Measurements from ENCODE around the gene IFNA13.

Gene IFNA13

DNA sequence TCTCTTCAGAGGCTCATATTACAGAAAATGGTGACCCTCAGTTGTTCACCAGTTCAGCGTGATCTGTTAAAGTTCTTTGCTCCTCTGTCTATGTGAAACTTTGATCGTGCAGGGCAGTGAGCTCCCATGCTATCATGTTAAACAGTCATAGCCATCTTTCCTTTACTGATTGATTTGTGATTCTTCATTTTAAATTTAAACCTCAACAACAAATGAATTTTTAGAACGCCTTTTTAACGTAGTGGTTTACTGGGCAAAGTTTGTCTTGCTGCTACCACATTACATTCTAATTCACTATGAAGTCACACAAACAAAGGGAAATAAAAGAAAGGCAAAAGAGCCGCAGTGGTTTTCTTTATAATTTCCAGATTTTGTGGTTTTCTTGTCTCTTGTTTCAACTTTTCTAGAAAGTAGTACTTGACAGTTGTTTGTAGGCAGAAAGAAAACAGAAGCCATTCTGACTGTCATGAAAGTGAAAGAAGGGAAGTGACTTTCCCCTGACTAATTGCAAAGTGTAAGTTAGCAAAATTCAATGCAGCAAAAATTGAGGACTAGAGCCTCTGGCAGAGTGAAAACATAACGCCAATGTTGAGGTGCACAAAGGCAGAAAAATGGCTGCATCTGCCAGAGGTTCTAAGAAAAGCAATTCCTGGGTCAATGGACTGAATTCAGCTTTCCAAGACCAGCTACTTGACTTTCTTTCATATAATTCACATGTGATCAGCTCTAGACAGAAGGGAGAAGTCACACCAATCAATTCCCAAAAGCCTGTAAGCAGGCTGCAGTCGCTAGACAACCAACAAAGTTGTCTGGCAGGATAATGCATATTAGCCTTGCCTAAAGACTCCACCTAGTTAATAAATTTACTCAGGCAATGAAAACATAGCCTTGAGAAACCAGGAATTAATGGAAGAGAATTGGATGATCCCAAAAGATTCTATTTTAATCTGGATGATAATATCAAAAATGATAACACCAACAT lies 10.1 kb downstream of the IFNA13 start:
- DNase-seq = no peak

GRCh38 chr9:21350787-21351186 lies 17.1 kb downstream of the IFNA13 start, which contains the start of gene IFNA6:
TSS of gene IFNA6 (minus strand) at chr9:21350887. CDS start at chr9:21350887, 0 bp downstream.
- DNase-seq = no peak

DNA sequence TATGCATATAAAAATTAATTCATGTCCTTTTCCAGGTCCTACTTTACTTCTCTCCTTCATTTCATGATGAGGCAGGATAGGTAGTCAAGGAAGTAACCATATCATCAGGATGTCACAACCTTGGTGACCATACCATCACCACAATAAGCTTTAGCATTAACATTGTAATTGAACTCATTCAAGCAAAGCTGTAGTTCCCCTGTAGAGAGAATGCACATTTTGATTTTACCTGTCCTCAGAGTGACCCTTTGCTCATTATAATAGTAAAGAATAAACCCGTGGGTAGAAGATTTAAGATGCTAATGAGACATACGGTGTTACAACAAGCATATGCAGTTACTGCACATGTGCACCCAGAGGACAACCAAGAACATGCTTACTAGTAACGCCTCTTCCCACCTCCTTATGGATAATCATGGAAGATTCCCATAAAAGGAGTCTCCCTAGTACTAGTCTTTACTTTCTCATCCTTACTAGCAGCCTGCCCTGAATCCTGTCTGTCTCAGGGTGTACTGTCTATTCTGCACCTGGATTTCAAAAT lies 19.4 kb downstream of the IFNA13 start:
- no peak for DNase-seq

DNA sequence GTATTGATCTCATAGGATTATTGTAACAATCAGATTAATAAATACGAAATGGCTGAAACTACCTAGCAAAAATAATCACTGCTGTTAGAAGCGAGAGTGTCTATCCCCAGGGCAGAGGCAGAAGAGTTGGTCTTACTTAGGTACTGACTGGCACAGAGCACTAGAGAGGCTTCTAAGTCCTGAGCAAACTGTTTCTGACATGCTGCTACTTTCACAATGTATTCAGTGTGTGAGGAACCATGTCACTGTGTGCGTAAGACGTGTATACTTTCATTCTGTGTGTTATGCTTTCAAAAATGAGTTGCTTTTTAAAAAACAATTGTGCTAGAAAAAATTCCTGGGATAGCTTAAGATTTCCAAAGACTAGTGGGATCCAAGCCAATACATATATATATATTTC lies 27.1 kb downstream of the IFNA13 start:
- DNase-seq = no peak

GRCh38 chr9:21336457-21336856 lies 31.4 kb downstream of the IFNA13 start:
- no peak for DNase-seq

- no peak for DNase-seq
Observed at GRCh38 chr9:21334701-21335632, 32.9 kb downstream of the IFNA13 start, which contains the start of gene KLHL9. TSS of gene KLHL9 (minus strand) at chr9:21335404. CDS start at chr9:21334859, 545 bp downstream.

DNA sequence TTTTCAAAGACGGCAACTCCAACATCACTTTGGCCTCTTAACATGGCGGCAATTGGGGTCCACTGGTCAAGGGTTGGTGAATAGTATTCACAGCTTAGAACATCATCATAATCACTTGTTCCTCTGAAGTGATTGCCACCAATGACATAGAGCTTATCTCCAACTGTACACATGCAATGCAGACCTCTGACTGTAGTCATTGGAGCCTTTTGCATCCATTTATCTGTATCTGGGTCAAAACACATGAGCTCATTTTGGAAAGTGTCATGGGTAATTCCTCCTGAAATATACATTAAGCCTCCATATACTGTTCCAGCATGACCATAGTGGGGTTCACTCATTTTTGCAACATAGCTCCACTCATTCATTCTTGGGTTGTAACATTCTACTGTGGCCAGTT lies 34.6 kb downstream of the IFNA13 start:
- no peak for DNase-seq

DNA sequence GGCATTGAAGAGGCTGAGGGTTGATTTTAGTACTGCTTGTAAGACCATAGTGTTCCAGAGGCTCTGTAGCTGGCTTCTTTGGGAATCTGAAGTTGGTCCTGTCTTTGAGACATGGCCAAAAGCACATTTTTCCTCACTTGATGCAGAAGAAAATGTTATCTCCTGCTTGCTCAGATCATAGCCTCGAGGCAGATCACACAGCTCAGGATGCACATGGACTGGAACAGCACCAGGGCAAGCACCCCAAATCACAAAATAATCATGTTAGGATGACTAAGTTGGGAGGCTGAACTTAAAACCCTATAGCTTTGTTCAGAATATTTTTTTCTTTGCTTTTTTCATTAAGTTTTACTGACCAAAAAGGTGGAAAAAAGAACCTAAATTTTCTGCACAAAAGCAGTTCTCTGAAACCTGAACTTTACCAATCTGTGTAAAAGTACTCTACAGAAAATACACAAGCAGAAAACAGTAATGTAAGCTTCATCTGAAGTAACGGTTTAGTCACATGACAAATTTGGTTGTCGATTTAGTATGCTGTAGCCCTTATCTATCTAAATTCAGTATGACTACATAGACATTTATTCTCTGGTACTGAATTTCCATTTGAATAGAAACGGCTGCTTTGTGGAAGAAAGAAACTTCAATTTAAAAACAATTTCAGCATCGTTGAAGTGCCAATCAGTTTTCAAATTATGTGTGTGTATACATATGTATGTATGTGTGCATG lies 36.0 kb downstream of the IFNA13 start:
- no peak for DNase-seq

GRCh38 chr9:21326526-21327139 lies 41.2 kb downstream of the IFNA13 start:
- no peak for DNase-seq

GRCh38 chr9:21324047-21324446 lies 43.8 kb downstream of the IFNA13 start:
- DNase-seq = no peak

- no peak for DNase-seq
Observed at GRCh38 chr9:21322911-21323461, 44.9 kb downstream of the IFNA13 start.

- no peak for DNase-seq
Observed at GRCh38 chr9:21320465-21320864, 47.4 kb downstream of the IFNA13 start.

- no peak for DNase-seq
Observed at GRCh38 chr9:21317956-21318923, 49.6 kb downstream of the IFNA13 start.
